Breast epithelium (tissue), 4 donors: ENCODE measurements around the gene CLASP1. TPM values are rescaled to one million over a fixed set of nuclear protein-coding genes. Genes with fewer than 3 reads are reported as not detected.

Experiments
- DNase-seq, 2 donors: peaks; one replicate each; pipeline ENCODE4 v3.0.0-alpha.2; 2019; ENCODE audit warnings: low spot score in 2 of 2
- H3K27ac ChIP-seq, 2 donors: fragments of 200-600 bp; sonication (generic) in 1 of 2; one replicate each; pipeline ENCODE4 v1.5.1; 2016 to 2019; ENCODE audit warnings: mild to moderate bottlenecking in 1 of 2
- H3K27me3 ChIP-seq, 2 donors: fragments of 200-600 bp; sonication (generic) in 1 of 2; one replicate each; pipeline versions ENCODE4 v1.5.1 to v1.6.0; 2017 to 2019; ENCODE audit warnings: control low read depth in 1 of 2, mild to moderate bottlenecking in 1 of 2
- H3K36me3 ChIP-seq: fragments of 200-600 bp; one replicate; pipeline ENCODE4 v1.5.1; 2019
- H3K4me1 ChIP-seq, 2 donors: fragments of 200-600 bp; sonication (generic); one replicate each; pipeline ENCODE4 v1.5.1; 2016 to 2019; ENCODE audit warnings: control low read depth in 1 of 2
- H3K4me3 ChIP-seq, 3 donors: fragments of 200-600 bp; sonication (generic); 1 replicate in 2 of 3; 2 replicates in 1 of 3; pipeline ENCODE4 v1.5.1; 2016 to 2019; ENCODE audit warnings: mild to moderate bottlenecking in 3 of 3, moderate library complexity in 2 of 3
- H3K9me3 ChIP-seq, 2 donors: fragments of 200-600 bp; sonication (generic) in 1 of 2; one replicate each; pipeline ENCODE4 v1.5.1; 2016 to 2019; ENCODE audit warnings: control low read depth in 1 of 2
- POLR2A ChIP-seq: fragments of 450-650 bp; IDR thresholded peaks from one replicate; pipeline ENCODE4 v1.6.1; 2016; ENCODE audit warnings: antibody characterized with exemption, mild to moderate bottlenecking, moderate library complexity
- POLR2AphosphoS5 ChIP-seq, 3 donors: sonication (generic); formaldehyde crosslinking; IDR thresholded peaks; one replicate each; pipeline ENCODE4 v1.6.1; 2017; ENCODE audit warnings: antibody characterized with exemption in 3 of 3
- intact Hi-C: fragments of 100-400 bp; cut with DNase I; formaldehyde crosslinking; loops from one replicate; pipeline ENCODE4 v1.15.1; 2023; ENCODE audit warnings: low total_unique reads
- total RNA-seq, 3 donors: library from RNA; depleted of rRNA; stranded (reverse); fragments of >200 nt; gene quantifications; one replicate each; pipeline ENCODE4 v1.1.0, GENCODE V29; 2016
- TF ChIP-seq, protein P1 (sequence below), 3 donors: fragments of 450-650 bp; IDR thresholded peaks; one replicate each; pipeline ENCODE4 v1.5.1; 2016 to 2017; ENCODE audit warnings: antibody characterized with exemption in 3 of 3, mild to moderate bottlenecking in 3 of 3, moderate library complexity in 3 of 3

Gene CLASP1
- total RNA-seq, 3 donors from 2014 or later = 80.3 to 106 (median 98.7) TPM

DNA sequence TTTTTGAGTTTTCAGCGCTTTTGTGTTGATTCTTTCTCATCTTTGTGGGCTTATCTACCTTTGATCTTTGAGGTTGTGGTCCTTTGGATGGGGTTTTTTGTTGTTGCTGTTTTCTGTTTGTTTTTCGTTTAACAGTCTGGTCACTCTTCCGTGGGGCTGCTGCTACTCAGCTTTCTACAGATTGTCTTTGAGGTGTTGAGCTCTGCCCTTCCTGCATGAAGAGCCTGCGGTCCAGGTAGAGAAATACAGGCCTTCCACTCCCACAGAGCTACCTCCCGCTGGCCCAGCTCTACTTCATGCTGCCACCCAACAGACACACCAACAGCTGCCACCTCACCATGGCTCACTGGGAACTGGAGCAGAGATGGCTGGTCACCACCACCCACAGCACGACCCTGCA lies 180.3 kb downstream of the CLASP1 start:
- intact Hi-C loops = no loop called here
- TF ChIP-seq POLR2A = no peak
- TF ChIP-seq POLR2AphosphoS5 (IDR thresholded peaks at IDR 0.05) = no peak
- TF ChIP-seq, protein P1, sequence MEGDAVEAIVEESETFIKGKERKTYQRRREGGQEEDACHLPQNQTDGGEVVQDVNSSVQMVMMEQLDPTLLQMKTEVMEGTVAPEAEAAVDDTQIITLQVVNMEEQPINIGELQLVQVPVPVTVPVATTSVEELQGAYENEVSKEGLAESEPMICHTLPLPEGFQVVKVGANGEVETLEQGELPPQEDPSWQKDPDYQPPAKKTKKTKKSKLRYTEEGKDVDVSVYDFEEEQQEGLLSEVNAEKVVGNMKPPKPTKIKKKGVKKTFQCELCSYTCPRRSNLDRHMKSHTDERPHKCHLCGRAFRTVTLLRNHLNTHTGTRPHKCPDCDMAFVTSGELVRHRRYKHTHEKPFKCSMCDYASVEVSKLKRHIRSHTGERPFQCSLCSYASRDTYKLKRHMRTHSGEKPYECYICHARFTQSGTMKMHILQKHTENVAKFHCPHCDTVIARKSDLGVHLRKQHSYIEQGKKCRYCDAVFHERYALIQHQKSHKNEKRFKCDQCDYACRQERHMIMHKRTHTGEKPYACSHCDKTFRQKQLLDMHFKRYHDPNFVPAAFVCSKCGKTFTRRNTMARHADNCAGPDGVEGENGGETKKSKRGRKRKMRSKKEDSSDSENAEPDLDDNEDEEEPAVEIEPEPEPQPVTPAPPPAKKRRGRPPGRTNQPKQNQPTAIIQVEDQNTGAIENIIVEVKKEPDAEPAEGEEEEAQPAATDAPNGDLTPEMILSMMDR (IDR thresholded peaks at IDR 0.05) = no peak
- no peaks in the 10 kb centered on the region for H3K4me1 ChIP-seq

DNA sequence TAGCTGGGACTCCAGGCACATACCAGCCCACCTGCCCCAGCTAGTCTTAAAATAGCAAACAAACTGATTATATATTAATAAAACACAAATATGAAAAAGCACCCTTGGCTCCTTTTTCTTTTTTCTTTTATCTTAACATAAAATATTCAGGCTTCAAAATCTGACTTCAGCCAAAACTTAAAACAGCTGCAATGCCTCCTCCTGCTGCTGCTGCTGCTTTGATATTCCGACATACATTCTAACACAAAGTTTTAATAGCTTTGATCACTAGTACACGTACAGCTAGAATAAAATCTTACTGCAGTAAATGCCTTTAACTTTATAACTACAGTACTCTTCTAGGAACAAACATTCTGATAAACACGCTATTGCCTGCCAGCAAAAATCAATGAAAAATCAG lies 190.0 kb downstream of the CLASP1 start:
- no peak overlapping the region for H3K27ac ChIP-seq
- DNase-seq = no peak
- no peaks in the 10 kb centered on the region for H3K36me3 ChIP-seq
- intact Hi-C loops = no loop called here
- H3K27me3 ChIP-seq = no peaks in the 10 kb centered on the region
- TF ChIP-seq, protein P1 (IDR thresholded peaks at IDR 0.05) = no peak
- TF ChIP-seq POLR2A (no peak), POLR2AphosphoS5 (IDR thresholded peaks at IDR 0.05) (no peak)
- H3K4me1 ChIP-seq = no peaks in the 10 kb centered on the region
- no peak overlapping the region for H3K4me3 ChIP-seq
- H3K9me3 ChIP-seq = no peaks in the 10 kb centered on the region

More for the DNA sequence above, 180.3 kb downstream of the CLASP1 start:
- H3K27ac ChIP-seq = no peak overlapping the region
- no peaks in the 10 kb centered on the region for H3K27me3 ChIP-seq
- no peaks in the 10 kb centered on the region for H3K9me3 ChIP-seq
- DNase-seq = no peak
- H3K36me3 ChIP-seq = no peaks in the 10 kb centered on the region
- H3K4me3 ChIP-seq = no peak overlapping the region

DNA sequence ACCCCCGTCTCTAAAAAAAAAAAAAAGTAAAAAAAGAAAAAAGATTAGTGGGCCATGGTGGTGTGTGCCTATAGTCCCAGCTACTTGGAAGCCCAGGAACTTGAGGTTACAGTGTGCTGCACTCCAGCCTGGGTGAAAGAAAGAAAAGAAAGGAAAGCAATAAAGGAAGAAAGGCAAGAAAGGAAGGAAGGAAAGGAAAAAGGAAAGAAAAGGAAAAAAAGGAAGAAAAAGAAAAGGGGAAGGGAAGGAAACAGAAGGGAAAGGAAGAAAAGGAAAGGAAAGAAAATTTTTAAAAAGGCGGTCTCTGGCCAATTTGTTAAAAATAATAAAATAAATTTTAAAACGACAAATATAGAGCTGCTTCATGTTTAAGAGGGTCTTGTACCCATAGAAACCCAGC lies 192.9 kb downstream of the CLASP1 start:
- no peak overlapping the region for H3K4me3 ChIP-seq
- no peak overlapping the region for H3K27ac ChIP-seq
- DNase-seq = no peak
- intact Hi-C loops = no loop called here
- no peaks in the 10 kb centered on the region for H3K36me3 ChIP-seq
- H3K4me1 ChIP-seq = no peaks in the 10 kb centered on the region
- TF ChIP-seq POLR2A (no peak), POLR2AphosphoS5 (IDR thresholded peaks at IDR 0.05) (no peak)
- TF ChIP-seq, protein P1 (IDR thresholded peaks at IDR 0.05) = no peak
- H3K27me3 ChIP-seq = no peaks in the 10 kb centered on the region
- no peaks in the 10 kb centered on the region for H3K9me3 ChIP-seq

DNA sequence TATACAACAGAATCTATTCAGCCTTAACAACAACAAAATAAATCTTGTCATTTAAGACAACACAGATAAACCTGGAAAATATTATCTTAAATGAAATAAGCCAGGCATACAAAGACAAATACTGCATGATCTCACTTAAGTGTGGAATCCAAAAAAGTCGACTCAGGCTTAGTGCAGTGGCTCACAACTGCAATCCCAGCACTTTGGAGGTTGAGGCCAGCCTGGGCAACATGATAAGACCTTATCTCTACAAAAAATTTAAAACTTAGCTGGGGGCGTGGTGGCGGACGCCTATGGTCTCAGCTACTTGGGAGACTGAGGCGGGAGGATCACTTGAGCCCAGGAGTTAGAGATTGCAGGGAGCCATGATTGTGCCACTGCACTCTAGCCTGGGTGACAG lies 193.8 kb downstream of the CLASP1 start:
- Histone ChIP-seq H3K4me1 (no peaks in the 10 kb centered on the region), H3K9me3 (no peaks in the 10 kb centered on the region), H3K27me3 (no peaks in the 10 kb centered on the region), H3K27ac (no peak overlapping the region), H3K36me3 (no peaks in the 10 kb centered on the region), H3K4me3 (no peak overlapping the region)
- intact Hi-C loops = no loop called here
- no peak for DNase-seq
- no peak for TF ChIP-seq POLR2AphosphoS5 (IDR thresholded peaks at IDR 0.05)
- TF ChIP-seq, protein P1 (IDR thresholded peaks at IDR 0.05) = no peak
- no peak for TF ChIP-seq POLR2A

DNA sequence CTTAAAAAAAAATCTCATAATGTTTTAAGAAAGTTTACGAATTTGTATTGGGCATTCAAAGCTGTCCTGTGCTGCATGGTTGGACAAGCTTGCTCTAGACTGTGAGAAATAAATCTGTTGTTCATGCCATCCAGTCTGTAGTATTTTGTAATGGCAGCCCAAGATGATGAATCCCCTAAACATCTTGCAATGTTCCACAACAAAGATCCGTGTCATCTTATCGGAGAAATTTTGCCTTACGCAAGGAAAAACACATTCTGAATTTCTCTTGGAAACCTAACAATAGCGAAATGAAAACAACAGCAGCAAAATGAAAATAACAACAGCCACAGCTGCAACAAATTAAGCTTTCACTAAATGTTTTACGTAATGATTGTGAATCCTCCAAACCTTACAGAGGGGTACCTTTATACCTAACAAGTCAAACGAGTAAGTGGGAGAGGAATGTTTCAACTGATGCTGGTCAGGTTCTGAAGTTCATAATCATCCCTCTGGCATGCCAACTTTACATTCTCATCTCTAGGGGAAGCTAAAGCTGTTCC lies 194.6 kb downstream of the CLASP1 start:
- TF ChIP-seq POLR2A (no peak), POLR2AphosphoS5 (IDR thresholded peaks at IDR 0.05) (no peak)
- TF ChIP-seq, protein P1 (IDR thresholded peaks at IDR 0.05) = no peak
- no peak for DNase-seq
- Histone ChIP-seq H3K4me1 (no peaks in the 10 kb centered on the region), H3K4me3 (no peak overlapping the region), H3K36me3 (no peaks in the 10 kb centered on the region), H3K9me3 (no peaks in the 10 kb centered on the region), H3K27ac (no peak overlapping the region), H3K27me3 (no peaks in the 10 kb centered on the region)
- intact Hi-C loops = no loop called here
